ENCODE data around the gene G3BP1.
"Not testable (repeated sequence)": the region's sequence is repeated elsewhere in the genome, so short reads cannot be mapped to it uniquely, and the experiment has no call there.

The G3BP1 gene

GRCh38 chr5:151829370-151829769 is 57.6 kb downstream of the G3BP1 start:
- no peak for DNase-seq (ENCODE audit: low read depth, low spot score)
- H3K4me3 ChIP-seq (ENCODE audit: low read length) = no peak overlapping the region

- not testable (repeated sequence) for H3K4me3 ChIP-seq (ENCODE audit: low read length); DNase-seq (ENCODE audit: low read depth, low spot score)
Measured at GRCh38 chr5:151832843-151833242, 61.1 kb downstream of the G3BP1 start.

GRCh38 chr5:151846765-151847164 is 75.0 kb downstream of the G3BP1 start:
- DNase-seq (ENCODE audit: low read depth, low spot score) = no peak
- H3K4me3 ChIP-seq (ENCODE audit: low read length) = no peak overlapping the region

GRCh38 chr5:151847871-151848270 is 76.1 kb downstream of the G3BP1 start:
- DNase-seq (ENCODE audit: low read depth, low spot score) = no peak
- H3K4me3 ChIP-seq (ENCODE audit: low read length) = no peak overlapping the region

GRCh38 chr5:151855701-151856100 is 83.9 kb downstream of the G3BP1 start:
- DNase-seq (ENCODE audit: low read depth, low spot score) = no peak
- H3K4me3 ChIP-seq (ENCODE audit: low read length) = no peak overlapping the region

- DNase-seq (ENCODE audit: low read depth, low spot score) = no peak
Measured at GRCh38 chr5:151856861-151857260, 85.1 kb downstream of the G3BP1 start.

GRCh38 chr5:151860867-151861266 is 89.1 kb downstream of the G3BP1 start:
- DNase-seq (ENCODE audit: low read depth, low spot score); H3K4me3 ChIP-seq (ENCODE audit: low read length): not testable (repeated sequence)

More at GRCh38 chr5:151856861-151857260, 85.1 kb downstream of the G3BP1 start:
- no peak overlapping the region for H3K4me3 ChIP-seq (ENCODE audit: low read length)
